Effector memory CD8-positive, alpha-beta T cell (primary cell): Measurements from ENCODE around the gene BCORL1.

Experiments
- ATAC-seq: fragments of 150-1000 bp; cut with Tn5 transposase; replicated peaks from 2 replicates; pipeline ENCODE4 v1.10.0; 2021; ENCODE audit warnings: mild to moderate bottlenecking, moderate library complexity
- DNase-seq, 3 experiments: peaks; one replicate each; pipeline ENCODE4 v3.0.0; 2021
- H3K27ac Mint-ChIP-seq, 2 donors: one replicate each; pipeline ENCODE4 v1.8.0; 2022; ENCODE audit warnings: mild to moderate bottlenecking in 2 of 2, mixed read lengths in 2 of 2, moderate library complexity in 2 of 2
- H3K27me3 Mint-ChIP-seq, 2 donors: one replicate each; pipeline ENCODE4 v1.8.0; 2022; ENCODE audit warnings: mixed read lengths in 2 of 2
- H3K36me3 Mint-ChIP-seq: one replicate; pipeline ENCODE4 v1.8.0; 2022; ENCODE audit warnings: mild to moderate bottlenecking, moderate library complexity, mixed read lengths; ENCODE audit not compliant: insufficient read depth
- H3K4me1 Mint-ChIP-seq, 2 donors: one replicate each; pipeline ENCODE4 v1.8.0; 2022; ENCODE audit warnings: low read depth in 2 of 2, mixed read lengths in 2 of 2
- H3K4me3 Mint-ChIP-seq, 2 donors: one replicate each; pipeline ENCODE4 v1.8.0; 2022; ENCODE audit warnings: mild to moderate bottlenecking in 2 of 2, mixed read lengths in 2 of 2, moderate library complexity in 2 of 2
- H3K9me3 Mint-ChIP-seq, 2 donors: one replicate each; pipeline ENCODE4 v1.8.0; 2022; ENCODE audit warnings: mixed read lengths in 2 of 2

The BCORL1 gene

DNA sequence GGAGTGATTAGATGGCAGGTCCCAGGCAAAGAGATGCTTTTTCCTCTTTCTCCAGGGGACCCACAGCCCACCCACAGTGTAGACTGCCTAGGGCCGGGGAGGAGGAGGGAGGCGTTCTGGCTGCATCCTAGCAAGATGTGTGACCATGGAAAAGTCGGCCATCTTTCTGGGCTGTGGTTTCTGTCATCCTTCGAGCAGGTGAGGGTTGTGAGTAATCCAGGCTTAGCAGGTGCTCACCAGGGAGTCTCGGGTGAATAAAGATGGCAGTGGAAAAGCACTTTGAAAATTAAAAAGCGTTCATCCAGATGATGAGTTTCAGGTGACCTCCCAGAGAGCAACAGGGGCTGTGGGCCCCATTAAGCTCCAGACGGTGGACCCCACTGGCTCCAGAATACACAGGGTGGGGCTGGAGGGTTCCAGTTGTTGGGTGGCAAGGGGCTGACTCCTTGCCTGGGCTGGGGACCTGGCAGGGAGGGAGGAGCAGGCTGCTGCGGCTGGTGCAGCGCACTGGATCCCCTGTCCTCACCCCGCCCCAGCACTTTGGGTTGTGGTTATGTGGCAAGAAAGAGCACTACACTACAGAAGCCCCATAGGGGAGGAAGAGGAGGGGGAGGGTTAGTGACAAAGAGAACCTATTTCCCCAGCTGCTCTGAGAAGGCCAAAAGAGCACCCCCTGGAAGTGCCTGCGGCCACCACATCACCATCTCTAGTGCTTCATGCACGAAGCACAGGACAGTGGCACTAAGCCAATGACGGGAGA is 104.2 kb downstream of the BCORL1 start:
- Mint-ChIP-seq H3K9me3 (no peaks in the 10 kb centered on the region), H3K27me3 (no peaks in the 10 kb centered on the region), H3K4me1 (peaks cover 33 to 53% of the 10 kb centered on the region in 2 donors), H3K36me3 (peaks cover 37% of the 10 kb centered on the region), H3K27ac (peak overlapping the region; percentile 67 to 90), H3K4me3 (peak overlapping the region; percentile 81 to 88)
- ATAC-seq: peak; percentile 69
- peak; percentile 56 to 60 (median 58) for DNase-seq

DNA sequence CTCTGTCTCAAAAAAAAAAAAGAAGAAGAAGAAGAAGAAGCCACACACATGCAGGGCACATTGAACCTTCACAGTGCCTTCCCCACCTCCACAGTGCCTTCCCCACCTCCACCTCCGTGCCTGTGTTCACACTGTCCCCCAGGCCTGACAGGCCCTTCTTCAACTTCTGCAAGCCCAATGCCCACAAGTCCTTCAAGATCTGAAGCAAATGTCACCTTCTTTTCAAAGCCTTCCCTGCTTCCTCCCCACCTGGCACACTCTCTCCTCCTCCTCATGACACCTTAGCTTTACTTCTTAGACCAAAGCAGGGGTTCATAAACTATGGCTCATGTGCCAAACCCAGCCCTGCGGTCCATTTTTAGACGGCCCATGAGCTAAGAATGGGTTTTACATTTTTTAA is 107.9 kb downstream of the BCORL1 start:
- DNase-seq (no peak), ATAC-seq (no peak)
- Mint-ChIP-seq H3K27me3 (no peaks in the 10 kb centered on the region), H3K4me3 (peak overlapping the region; percentile 70 to 77), H3K9me3 (no peaks in the 10 kb centered on the region), H3K4me1 (peaks cover 40 to 47% of the 10 kb centered on the region in 2 donors), H3K36me3 (peaks cover 33% of the 10 kb centered on the region), H3K27ac (peak overlapping the region; percentile 67 to 79)

DNA sequence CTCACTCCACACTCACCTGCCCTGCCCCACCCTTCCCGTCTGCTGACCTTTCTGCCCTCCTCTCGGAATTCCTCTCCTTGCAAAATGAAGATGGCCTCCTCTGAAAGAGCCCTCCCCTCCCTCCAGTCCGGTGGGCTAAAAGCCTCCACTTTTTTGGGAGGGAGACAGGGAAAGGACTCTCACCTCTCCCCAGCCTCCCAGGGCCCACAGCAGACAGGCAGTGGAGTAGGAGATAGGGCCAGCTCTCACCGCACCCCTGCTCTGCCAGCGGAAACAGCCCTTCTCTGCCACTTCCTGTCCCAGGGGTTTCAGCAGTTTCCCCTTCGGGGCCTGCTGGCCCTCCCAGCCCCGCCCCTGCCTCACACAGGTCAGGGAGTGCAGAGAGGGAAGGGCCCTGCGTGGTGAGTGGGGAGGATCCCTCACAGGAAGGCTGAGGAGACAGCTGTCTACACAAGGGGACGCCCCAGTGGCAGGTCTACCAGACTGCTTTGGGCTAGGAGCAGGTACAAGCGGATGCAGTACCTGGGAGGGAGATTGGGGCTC is 109.6 kb downstream of the BCORL1 start:
- H3K4me3 Mint-ChIP-seq: peak overlapping the region; percentile 90 to 91

DNA sequence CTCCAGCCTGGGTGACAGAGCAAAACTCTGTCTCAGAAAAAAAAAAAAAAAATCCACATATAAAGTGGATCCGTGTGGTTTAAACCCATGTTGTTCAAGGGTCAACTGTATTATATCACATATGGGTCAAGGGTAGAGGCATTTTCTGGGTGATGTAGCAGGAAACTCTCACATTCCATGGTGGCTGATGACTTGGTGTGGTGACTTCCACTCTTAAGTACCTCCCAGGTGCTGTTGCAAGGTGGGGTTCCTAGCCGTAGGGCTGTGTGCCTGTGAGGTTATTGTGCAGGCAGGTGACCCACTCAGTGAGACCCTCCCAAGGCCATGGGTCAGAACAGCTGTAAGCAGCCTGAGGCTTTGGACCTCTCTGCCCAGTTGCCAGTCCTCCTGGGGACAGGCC is 110.8 kb downstream of the BCORL1 start:
- H3K27ac Mint-ChIP-seq: peak overlapping the region in 1 of 2 donors; percentile 89
- peak overlapping the region in 1 of 2 donors; percentile 17 for H3K4me3 Mint-ChIP-seq
- no peaks in the 10 kb centered on the region for H3K27me3 Mint-ChIP-seq
- H3K4me1 Mint-ChIP-seq: peaks cover 37 to 45% of the 10 kb centered on the region in 2 donors
- H3K36me3 Mint-ChIP-seq: peaks cover 19% of the 10 kb centered on the region
- ATAC-seq: no peak
- no peaks in the 10 kb centered on the region for H3K9me3 Mint-ChIP-seq
- DNase-seq: no peak

More for the DNA sequence above, 109.6 kb downstream of the BCORL1 start:
- Mint-ChIP-seq H3K4me1 (peaks cover 31 to 44% of the 10 kb centered on the region in 2 donors), H3K27ac (peak overlapping the region; percentile 89 to 96), H3K36me3 (peaks cover 26% of the 10 kb centered on the region), H3K9me3 (no peaks in the 10 kb centered on the region), H3K27me3 (no peaks in the 10 kb centered on the region)
- DNase-seq (peak; percentile 76 to 77 (median 77)), ATAC-seq (peak; percentile 94)

DNA sequence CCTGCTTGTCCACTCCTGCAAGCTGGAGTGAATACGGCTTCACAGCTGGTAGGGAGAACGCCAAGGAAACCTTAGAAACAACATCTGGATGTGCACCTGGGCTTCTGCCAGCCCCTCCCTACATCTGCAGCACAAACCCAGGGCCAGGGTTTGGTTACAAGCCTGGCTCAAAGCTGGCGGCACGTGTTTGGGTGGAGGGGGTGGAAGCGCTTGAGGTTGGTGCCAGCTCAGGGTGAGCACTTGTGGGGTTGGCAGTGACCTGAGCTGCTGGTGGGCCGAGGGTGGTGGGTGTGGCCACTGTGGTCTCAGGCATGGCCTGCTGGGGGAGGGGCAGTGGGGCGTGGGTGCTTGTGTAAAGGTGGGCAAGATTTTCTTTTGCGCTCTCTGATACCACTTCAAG is 112.3 kb downstream of the BCORL1 start:
- Mint-ChIP-seq H3K4me3 (peak overlapping the region in 1 of 2 donors; percentile 64), H3K9me3 (no peaks in the 10 kb centered on the region)
- no peak for ATAC-seq

DNA sequence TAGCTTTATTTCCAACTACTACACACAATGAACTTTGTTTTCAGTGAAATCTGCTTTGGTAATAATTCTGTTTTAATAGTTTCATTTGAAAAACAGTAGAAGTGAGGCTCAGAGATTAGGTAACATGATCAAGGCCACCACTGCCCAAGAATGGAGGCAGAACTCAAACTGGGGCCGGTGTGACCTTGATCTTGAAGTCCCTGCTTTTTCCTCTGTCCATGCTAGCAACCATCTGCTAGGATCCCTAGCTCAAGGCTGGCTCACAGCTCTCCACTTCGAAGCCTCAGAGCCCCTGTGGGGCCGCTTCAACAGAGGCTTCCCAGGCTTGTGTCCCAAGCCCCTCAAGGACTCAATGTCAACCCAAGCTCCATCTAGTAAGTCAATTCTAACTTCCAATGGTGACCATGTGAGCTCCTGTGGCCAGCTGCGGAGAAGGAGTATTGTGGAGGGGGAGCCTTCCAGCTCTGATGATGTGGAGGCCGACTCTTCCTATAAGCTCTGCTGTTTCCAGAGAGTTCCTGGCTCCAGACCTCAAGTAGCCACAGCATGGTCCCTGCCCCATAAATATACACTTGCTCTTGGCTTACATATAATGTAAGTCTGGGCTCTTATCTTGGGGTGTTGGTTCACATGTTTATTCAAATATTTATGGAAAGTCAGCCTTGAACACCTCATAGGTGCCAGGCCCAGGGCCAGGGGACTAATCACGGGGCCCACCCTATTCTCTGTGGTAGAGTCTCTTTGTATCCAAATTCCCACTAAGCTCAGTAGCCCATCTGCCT is 113.0 kb downstream of the BCORL1 start:
- peaks cover 18% of the 10 kb centered on the region for H3K36me3 Mint-ChIP-seq
- no peaks in the 10 kb centered on the region for H3K27me3 Mint-ChIP-seq
- H3K4me3 Mint-ChIP-seq: peak overlapping the region; percentile 22 to 25
- no peaks in the 10 kb centered on the region for H3K9me3 Mint-ChIP-seq
- no peak for DNase-seq
- H3K27ac Mint-ChIP-seq: peak overlapping the region in 1 of 2 donors; percentile 57
- no peak for ATAC-seq
- H3K4me1 Mint-ChIP-seq: peaks cover 45 to 46% of the 10 kb centered on the region in 2 donors

More for the DNA sequence above, 112.3 kb downstream of the BCORL1 start:
- Mint-ChIP-seq H3K27me3 (no peaks in the 10 kb centered on the region), H3K4me1 (peaks cover 42 to 46% of the 10 kb centered on the region in 2 donors), H3K27ac (peak overlapping the region in 1 of 2 donors; percentile 55), H3K36me3 (peaks cover 19% of the 10 kb centered on the region)
- DNase-seq: no peak

DNA sequence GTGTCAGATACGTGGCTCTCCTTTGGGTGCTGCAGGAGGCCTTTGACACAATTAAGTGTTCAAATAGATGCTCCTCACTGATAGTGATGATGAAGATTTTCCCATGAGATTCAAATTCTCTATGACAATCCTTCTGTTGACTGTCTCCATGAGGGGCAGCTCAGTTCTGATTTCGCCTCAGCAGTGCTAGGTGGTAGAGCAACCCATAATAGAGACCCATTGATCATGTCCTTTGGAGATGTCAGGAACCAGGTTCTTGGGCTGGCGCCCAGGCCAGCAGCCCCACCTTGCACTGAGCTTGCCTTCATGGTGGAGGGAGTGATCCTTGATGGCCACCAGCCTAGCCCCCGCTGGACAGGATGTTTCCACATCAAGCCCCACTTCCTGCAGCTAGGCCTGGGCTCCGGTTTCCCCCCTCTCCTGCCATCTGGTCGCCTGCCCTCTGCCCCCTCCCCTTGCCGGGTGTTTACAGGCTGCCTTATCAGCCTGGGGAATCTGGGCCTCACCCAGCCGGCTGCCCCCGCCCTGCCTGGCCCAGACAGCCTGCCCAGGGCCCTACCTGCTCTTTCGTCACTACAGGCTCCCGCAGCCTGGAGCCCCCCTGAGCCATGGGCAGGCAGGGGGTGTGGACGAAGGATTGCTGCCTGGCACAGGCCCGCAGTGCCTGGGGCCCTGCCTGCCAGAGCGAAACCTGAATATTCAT is 115.2 kb downstream of the BCORL1 start:
- H3K4me3 Mint-ChIP-seq: peak overlapping the region; percentile 71 to 80
- H3K36me3 Mint-ChIP-seq: peaks cover 15% of the 10 kb centered on the region
- H3K4me1 Mint-ChIP-seq: peaks cover 39 to 47% of the 10 kb centered on the region in 2 donors
- no peaks in the 10 kb centered on the region for H3K9me3 Mint-ChIP-seq
- ATAC-seq (peak; percentile 90), DNase-seq (peak in 1 of 3 experiments; percentile 32)
- no peaks in the 10 kb centered on the region for H3K27me3 Mint-ChIP-seq
- H3K27ac Mint-ChIP-seq: peak overlapping the region; percentile 90 to 92

DNA sequence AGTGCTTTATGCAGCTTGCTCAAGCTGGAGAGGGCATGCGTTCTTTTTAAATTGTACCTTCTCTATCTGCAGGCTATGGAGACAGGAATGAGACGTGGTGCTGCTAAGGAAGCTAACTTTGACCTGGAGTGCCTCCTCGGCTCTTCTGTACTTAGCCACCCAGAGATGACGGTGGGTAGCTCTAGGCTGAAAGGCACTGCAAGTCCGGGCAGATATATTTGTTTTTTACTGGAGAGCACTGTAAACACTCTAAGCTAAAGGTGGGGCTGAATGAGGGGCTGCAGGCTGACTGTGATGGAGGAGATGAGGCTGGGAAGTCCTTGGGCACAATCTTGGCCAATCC is 115.7 kb downstream of the BCORL1 start:
- no peak for ATAC-seq
- DNase-seq: no peak
- Mint-ChIP-seq H3K4me3 (peak overlapping the region; percentile 71 to 80), H3K27ac (peak overlapping the region; percentile 90 to 92), H3K9me3 (no peaks in the 10 kb centered on the region), H3K4me1 (peaks cover 45 to 47% of the 10 kb centered on the region in 2 donors), H3K27me3 (no peaks in the 10 kb centered on the region), H3K36me3 (peaks cover 12% of the 10 kb centered on the region)

DNA sequence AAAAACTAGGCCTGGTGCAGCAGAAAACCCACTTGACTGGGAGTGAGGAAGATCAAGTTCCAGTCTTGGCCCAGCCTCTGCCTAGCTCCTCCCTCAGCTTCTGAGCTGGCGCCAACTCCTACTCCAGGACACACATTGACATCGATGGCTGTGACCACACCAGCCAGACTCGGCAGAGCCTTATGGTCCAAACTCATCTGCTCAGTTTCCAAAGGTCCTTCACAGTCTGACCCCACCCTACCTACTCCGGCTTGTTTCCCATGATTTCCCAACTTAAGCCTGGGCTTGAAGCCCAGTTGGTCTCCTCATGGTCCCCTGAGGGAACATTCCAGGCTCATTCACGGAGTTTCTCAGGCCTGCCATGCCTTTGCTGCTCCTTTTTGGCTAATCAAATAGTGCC is 117.7 kb downstream of the BCORL1 start:
- ATAC-seq: no peak
- DNase-seq: no peak
- H3K27me3 Mint-ChIP-seq: no peaks in the 10 kb centered on the region
- H3K4me3 Mint-ChIP-seq: peak overlapping the region in 1 of 2 donors; percentile 47
- H3K36me3 Mint-ChIP-seq: peaks cover 14% of the 10 kb centered on the region
- H3K27ac Mint-ChIP-seq: peak overlapping the region; percentile 68 to 74
- no peaks in the 10 kb centered on the region for H3K9me3 Mint-ChIP-seq
- peaks cover 49 to 50% of the 10 kb centered on the region in 2 donors for H3K4me1 Mint-ChIP-seq

DNA sequence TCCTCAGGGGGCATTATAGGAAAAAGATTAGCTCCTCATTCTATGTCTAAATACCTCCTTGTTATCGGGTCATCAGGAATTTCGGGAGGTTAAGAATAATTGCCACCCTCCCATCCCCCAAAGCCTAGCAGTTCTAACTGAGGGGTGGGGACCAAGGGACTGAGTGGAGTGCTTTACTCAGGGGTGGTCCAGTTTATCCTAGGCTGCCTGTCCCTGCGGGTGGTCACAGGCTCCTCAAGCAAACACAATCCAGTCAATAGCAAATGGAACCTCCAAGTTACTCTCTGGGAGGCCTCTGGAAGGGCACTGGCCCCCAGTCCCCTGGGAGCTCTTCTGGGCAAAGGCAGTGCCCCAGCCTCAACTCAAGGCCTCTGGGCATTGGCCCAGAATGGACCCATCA is 121.2 kb downstream of the BCORL1 start:
- H3K36me3 Mint-ChIP-seq: peaks cover 27% of the 10 kb centered on the region
- no peak overlapping the region for H3K4me3 Mint-ChIP-seq
- peaks cover 48 to 64% of the 10 kb centered on the region in 2 donors for H3K4me1 Mint-ChIP-seq
- H3K27ac Mint-ChIP-seq: peak overlapping the region in 1 of 2 donors; percentile 92
- H3K27me3 Mint-ChIP-seq: no peaks in the 10 kb centered on the region
- no peaks in the 10 kb centered on the region for H3K9me3 Mint-ChIP-seq
- DNase-seq (no peak), ATAC-seq (no peak)

DNA sequence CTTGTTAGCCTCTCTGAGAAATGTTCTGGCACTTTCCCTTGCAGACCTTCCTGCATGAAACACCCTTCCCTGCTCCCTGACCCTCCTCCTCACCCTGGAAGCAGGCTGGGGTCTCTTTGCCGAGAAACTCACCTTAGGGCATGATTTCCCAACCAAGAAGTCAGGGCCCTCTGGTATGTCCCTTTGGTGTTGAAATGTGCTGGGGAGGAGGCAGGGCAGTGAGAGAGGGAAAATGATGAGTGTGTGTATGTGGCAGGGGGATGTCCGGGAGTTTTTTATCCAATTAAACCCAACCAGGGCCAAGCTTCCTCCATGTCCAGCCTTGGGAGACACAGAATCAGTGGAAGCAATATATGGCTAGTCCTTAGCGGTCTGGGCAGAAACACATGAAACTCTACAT is 122.8 kb downstream of the BCORL1 start:
- H3K4me3 Mint-ChIP-seq: peak overlapping the region; percentile 42 to 62
- H3K4me1 Mint-ChIP-seq: peaks cover 45 to 55% of the 10 kb centered on the region in 2 donors
- peak overlapping the region; percentile 77 to 92 for H3K27ac Mint-ChIP-seq
- ATAC-seq (no peak), DNase-seq (no peak)
- peaks cover 28% of the 10 kb centered on the region for H3K36me3 Mint-ChIP-seq
- H3K27me3 Mint-ChIP-seq: no peaks in the 10 kb centered on the region
- no peaks in the 10 kb centered on the region for H3K9me3 Mint-ChIP-seq

DNA sequence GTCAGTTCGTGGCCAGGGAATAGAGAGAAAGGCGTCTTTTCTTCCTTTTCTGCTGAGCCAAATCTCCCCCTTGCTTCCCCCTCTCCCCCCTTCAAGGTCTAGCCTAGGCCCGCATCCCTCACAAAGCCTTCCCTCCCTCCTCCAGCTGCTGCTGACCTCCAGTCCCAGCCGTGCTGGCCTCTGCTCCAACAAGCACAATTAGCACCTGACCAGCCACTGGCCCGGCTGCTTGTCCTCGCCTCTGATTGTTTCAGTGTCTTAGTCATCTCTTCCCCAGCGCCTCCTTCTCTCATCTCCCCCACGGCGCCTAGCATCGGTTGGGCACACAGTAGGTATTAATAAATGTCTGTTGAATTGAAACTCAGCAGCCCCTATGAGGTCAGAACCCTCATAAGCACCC is 123.6 kb downstream of the BCORL1 start:
- H3K4me1 Mint-ChIP-seq: peaks cover 37 to 55% of the 10 kb centered on the region in 2 donors
- DNase-seq: no peak
- H3K27me3 Mint-ChIP-seq: no peaks in the 10 kb centered on the region
- peak overlapping the region; percentile 35 to 92 for H3K27ac Mint-ChIP-seq
- no peaks in the 10 kb centered on the region for H3K9me3 Mint-ChIP-seq
- no peak for ATAC-seq
- peaks cover 26% of the 10 kb centered on the region for H3K36me3 Mint-ChIP-seq
- H3K4me3 Mint-ChIP-seq: peak overlapping the region; percentile 62 to 90
